Left lung (tissue), 10 donors: ENCODE measurements around the gene BORCS8. TPM values are rescaled to one million over a fixed set of nuclear protein-coding genes. Genes with fewer than 3 reads are reported as not detected.

Experiments used
- ATAC-seq: fragments of 200-7000 bp; cut with Tn5 transposase; one replicate; pipeline ENCODE4 v1.9.1; 2020; ENCODE audit warnings: moderate library complexity
- DNase-seq, 4 donors: peaks; one replicate each; pipeline ENCODE4 v3.0.0-alpha.2; 2013 to 2020
- H3K27ac ChIP-seq, 2 donors: fragments of 200-600 bp; sonication (generic) in 1 of 2; one replicate each; pipeline versions ENCODE4 v1.5.0 to v1.8.0; 2020 to 2021
- H3K27me3 ChIP-seq, 2 donors: fragments of 200-600 bp; sonication (generic) in 1 of 2; one replicate each; pipeline versions ENCODE4 v1.5.0 to v1.8.0; 2020 to 2021
- H3K36me3 ChIP-seq, 2 donors: fragments of 200-600 bp; sonication (generic) in 1 of 2; one replicate each; pipeline versions ENCODE4 v1.5.0 to v1.8.0; 2020 to 2021
- H3K4me1 ChIP-seq, 2 donors: fragments of 200-600 bp; one replicate each; pipeline ENCODE4 v1.8.0; 2021
- H3K4me3 ChIP-seq, 2 donors: fragments of 200-600 bp; sonication (generic) in 1 of 2; one replicate each; pipeline versions ENCODE4 v1.5.0 to v1.8.0; 2020 to 2021; ENCODE audit warnings: mild to moderate bottlenecking in 1 of 2
- H3K9me3 ChIP-seq, 2 donors: fragments of 200-600 bp; sonication (generic) in 1 of 2; one replicate each; pipeline versions ENCODE4 v1.5.0 to v1.8.0; 2020 to 2021
- CTCF ChIP-seq, 2 donors: fragments of 200-600 bp; sonication (generic) in 1 of 2; IDR thresholded peaks; one replicate each; pipeline versions ENCODE4 v1.5.0 to v1.8.0; 2021; ENCODE audit warnings: antibody characterized with exemption in 2 of 2
- intact Hi-C, 2 donors: fragments of 100-400 bp; cut with DNase I; formaldehyde crosslinking; loops; one replicate each; pipeline versions ENCODE4 v1.11.2 to v1.14.2; 2022
- polyA plus RNA-seq, 6 donors: library from polyadenylated mRNA; unstranded; fragments of 120-200 nt; gene quantifications; one replicate each; pipeline ENCODE4 v1.2.1, GENCODE V29; 2013; ENCODE audit not compliant: insufficient read length in 6 of 6
- total RNA-seq, 2 donors: library from RNA; stranded (reverse); fragmentation: NEBNext Ultra II Directional; extraction: Animal tissue kit (Norgen Biotek cat#: 25700); gene quantifications; one replicate each; pipeline ENCODE4 v1.2.1, GENCODE V29; 2021
- donor health status: DM: no; HTN: yes; CAD: no.
- donor health status: DM: no; HTN: no; CAD: no.

BORCS8 gene
- total and polyA plus RNA-seq, 8 donors, result 16.4 to 39.1 (median 18.3) TPM

GRCh38 chr19:19192910-19193423 is 1.0 kb upstream of the BORCS8 start:
- H3K27ac ChIP-seq, result peak overlapping the region; percentile 99 to 100
- no peak for ATAC-seq

GRCh38 chr19:19191768-19192077 is 229 bp downstream of the BORCS8 start:
- no peaks in the 10 kb centered on the region for H3K9me3 ChIP-seq
- peaks cover 0 to 16% of the 10 kb centered on the region in 2 donors for H3K36me3 ChIP-seq
- DNase-seq, result no peak
- ATAC-seq, result no peak
- H3K4me1 ChIP-seq, result peaks cover 16 to 68% of the 10 kb centered on the region in 2 donors
- peak overlapping the region; percentile 86 to 94 for H3K4me3 ChIP-seq
- H3K27ac ChIP-seq, result peak overlapping the region; percentile 99 to 100
- TF ChIP-seq CTCF (IDR thresholded peaks at IDR 0.05), result no peak
- intact Hi-C loops, result no loop called here
- H3K27me3 ChIP-seq, result no peaks in the 10 kb centered on the region

More at GRCh38 chr19:19192910-19193423, 1.0 kb upstream of the BORCS8 start:
- no peak for TF ChIP-seq CTCF (IDR thresholded peaks at IDR 0.05)
- Histone ChIP-seq H3K27me3 (no peaks in the 10 kb centered on the region), H3K4me1 (peaks cover 16 to 55% of the 10 kb centered on the region in 2 donors), H3K36me3 (peaks cover 0 to 25% of the 10 kb centered on the region in 2 donors), H3K4me3 (peak overlapping the region; percentile 61 to 94), H3K9me3 (no peaks in the 10 kb centered on the region)
- DNase-seq, result no peak
- intact Hi-C loops, result no loop called here

- ATAC-seq (no peak), DNase-seq (no peak)
- intact Hi-C loops, result no loop called here
- H3K4me1 ChIP-seq, result peaks cover 5 to 72% of the 10 kb centered on the region in 2 donors
- no peak overlapping the region for H3K4me3 ChIP-seq
- no peaks in the 10 kb centered on the region for H3K9me3 ChIP-seq
- peak overlapping the region in 1 of 2 donors; percentile 95 for H3K27ac ChIP-seq
- no peaks in the 10 kb centered on the region for H3K27me3 ChIP-seq
- H3K36me3 ChIP-seq, result peaks cover 0 to 44% of the 10 kb centered on the region in 2 donors
- TF ChIP-seq CTCF (IDR thresholded peaks at IDR 0.05), result no peak
Observed at GRCh38 chr19:19186742-19187141, 5.2 kb downstream of the BORCS8 start.

- Histone ChIP-seq H3K4me3 (no peak overlapping the region), H3K9me3 (no peaks in the 10 kb centered on the region), H3K4me1 (peaks cover 2 to 67% of the 10 kb centered on the region in 2 donors), H3K27ac (peak overlapping the region in 1 of 2 donors; percentile 95), H3K27me3 (no peaks in the 10 kb centered on the region), H3K36me3 (peaks cover 0 to 50% of the 10 kb centered on the region in 2 donors)
- peak; percentile 78 for ATAC-seq
- intact Hi-C loops, result no loop called here
- DNase-seq, result peak in 1 of 4 donors; percentile 60
- TF ChIP-seq CTCF (IDR thresholded peaks at IDR 0.05), result peak; percentile 38 to 57
Observed at GRCh38 chr19:19185853-19186740, 5.9 kb downstream of the BORCS8 start.

GRCh38 chr19:19181488-19181998 is 10.4 kb downstream of the BORCS8 start:
- H3K9me3 ChIP-seq, result peaks cover 0 to 4% of the 10 kb centered on the region in 2 donors
- H3K4me1 ChIP-seq, result peaks cover 0 to 22% of the 10 kb centered on the region in 2 donors
- peak overlapping the region in 1 of 2 donors; percentile 68 for H3K27ac ChIP-seq
- TF ChIP-seq CTCF (IDR thresholded peaks at IDR 0.05), result no peak
- intact Hi-C loops, result no loop called here
- DNase-seq (no peak), ATAC-seq (no peak)
- H3K36me3 ChIP-seq, result peaks cover 0 to 88% of the 10 kb centered on the region in 2 donors
- H3K4me3 ChIP-seq, result no peak overlapping the region
- H3K27me3 ChIP-seq, result no peaks in the 10 kb centered on the region
